T47D (cell line): ENCODE data around the gene CREB5.
"Not testable (repeated sequence)": the region's sequence is repeated elsewhere in the genome, so short reads cannot be mapped to it uniquely, and the experiment has no call there.

Experiments used
- DNase-seq, 2 experiments: peaks; one replicate each; pipeline versions ENCODE4 v3.0.0 to v3.0.0-alpha.2; 2011 to 2012; ENCODE audit warnings: low read depth in 1 of 2, low spot score in 1 of 2
- JUND ChIP-seq: IDR thresholded peaks from 2 replicates; pipeline ENCODE4 v1.6.1; 2012; ENCODE audit warnings: low read depth
- in situ Hi-C: cut with HindIII; loops from 2 replicates; pipeline ENCODE4 v1.10.0; 2016; ENCODE audit warnings: low sequenced_read_pairs, low pct_unique_long_range_greater_than_20kb

The CREB5 gene

GRCh38 chr7:28804990-28805389 is 392.7 kb downstream of the CREB5 start:
- TF ChIP-seq JUND, result no peak
- in situ Hi-C loops, result no loop called here
- no peak for DNase-seq

- no peak for DNase-seq
- TF ChIP-seq JUND, result no peak
- in situ Hi-C loops, result no loop called here
Measured at GRCh38 chr7:28806841-28807240, 394.5 kb downstream of the CREB5 start.

GRCh38 chr7:28807396-28807994 is 395.2 kb downstream of the CREB5 start:
- in situ Hi-C loops, result no loop called here
- no peak for TF ChIP-seq JUND
- DNase-seq, result no peak

- peak; percentile 64 to 90 for DNase-seq
- TF ChIP-seq JUND, result no peak
- in situ Hi-C loops, result no loop called here
Measured at GRCh38 chr7:28808796-28809533, 396.6 kb downstream of the CREB5 start.

GRCh38 chr7:28811008-28811407 is 398.7 kb downstream of the CREB5 start:
- DNase-seq, result no peak
- TF ChIP-seq JUND, result no peak
- in situ Hi-C loops, result no loop called here

- TF ChIP-seq JUND, result no peak
- in situ Hi-C loops, result no loop called here
- no peak for DNase-seq
Measured at GRCh38 chr7:28811701-28812430, 399.5 kb downstream of the CREB5 start.

- DNase-seq, result no peak
- no peak for TF ChIP-seq JUND
- in situ Hi-C loops, result no loop called here
Measured at GRCh38 chr7:28812616-28813015, 400.3 kb downstream of the CREB5 start.

- TF ChIP-seq JUND, result no peak
- in situ Hi-C loops, result no loop called here
- DNase-seq, result no peak
Measured at GRCh38 chr7:28813243-28813962, 401.1 kb downstream of the CREB5 start.

- no peak for TF ChIP-seq JUND
- in situ Hi-C loops, result no loop called here
- DNase-seq, result no peak
Measured at GRCh38 chr7:28815369-28815927, 403.1 kb downstream of the CREB5 start.

- DNase-seq, result no peak
- no peak for TF ChIP-seq JUND
- in situ Hi-C loops, result no loop called here
Measured at GRCh38 chr7:28815928-28816373, 403.6 kb downstream of the CREB5 start.

GRCh38 chr7:28818996-28819395 is 406.7 kb downstream of the CREB5 start:
- DNase-seq, result peak in 1 of 2 experiments; percentile 33
- no peak for TF ChIP-seq JUND
- in situ Hi-C loops, result no loop called here

- no peak for TF ChIP-seq JUND
- no peak for DNase-seq
- in situ Hi-C loops, result no loop called here
Measured at GRCh38 chr7:28823582-28823981, 411.3 kb downstream of the CREB5 start.

GRCh38 chr7:28825817-28826448 is 413.6 kb downstream of the CREB5 start:
- DNase-seq, in situ Hi-C loops: not testable (repeated sequence)
